NT2/D1 (cell line): Measurements from ENCODE around the gene ACP2.

Experiments
- SUZ12 ChIP-seq: IDR thresholded peaks from 2 replicates; pipeline ENCODE4 v1.6.1; 2011; ENCODE audit not compliant: insufficient read length, insufficient read depth; ENCODE audit errors: extremely low read depth
- YY1 ChIP-seq: IDR thresholded peaks from 2 replicates; pipeline ENCODE4 v1.6.1; 2011; ENCODE audit not compliant: insufficient read length, insufficient read depth
- ZNF274 ChIP-seq: IDR thresholded peaks from 2 replicates; pipeline ENCODE4 v1.6.1; 2011; ENCODE audit warnings: mild to moderate bottlenecking, low read depth, low read length

GRCh38 chr11:47247502-47247901, 1.1 kb downstream of the ACP2 start:
- TF ChIP-seq YY1: no peak
- no peak for TF ChIP-seq ZNF274
- TF ChIP-seq SUZ12: no peak
